Endometrial microvascular endothelial cells (primary cell): ENCODE results near the gene BLID. TPM values are rescaled to one million over a fixed set of nuclear protein-coding genes. Genes with fewer than 3 reads are reported as not detected.

Experiments
- in situ Hi-C: cut with HindIII; loops from 2 replicates; pipeline ENCODE4 v1.10.0; 2017; ENCODE audit warnings: low sequenced_read_pairs, low pct_unique_long_range_greater_than_20kb; ENCODE audit errors: inconsistent ontology term
- total RNA-seq: library from RNA; depleted of rRNA; stranded (reverse); fragments of >200 nt; gene quantifications from one replicate; pipeline ENCODE4 v1.2.3, GENCODE V29; 2015; ENCODE audit errors: inconsistent ontology term

The BLID gene
- total RNA-seq, 1 donor from 2014 or later = 2.7 TPM

DNA sequence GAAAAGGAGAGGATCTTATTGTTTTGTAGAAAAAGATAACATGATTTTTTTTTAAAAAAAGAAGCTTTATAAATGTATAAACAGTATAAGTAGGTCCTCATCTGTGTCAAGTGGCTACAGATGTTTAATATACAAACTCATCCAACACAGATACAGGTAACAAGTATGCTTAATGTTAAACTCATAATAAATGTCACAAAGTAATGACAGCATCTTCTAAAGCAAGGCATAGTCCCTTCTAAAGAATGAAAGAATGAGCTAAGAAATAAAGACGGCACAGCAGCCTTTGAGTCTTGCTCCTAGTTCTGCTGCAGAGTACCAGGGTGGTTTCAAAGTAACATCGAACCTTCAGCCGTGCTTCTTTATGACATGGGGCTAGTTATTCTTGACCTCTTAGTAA is 28.7 kb upstream of the BLID start:
- in situ Hi-C loops = no loop called here

DNA sequence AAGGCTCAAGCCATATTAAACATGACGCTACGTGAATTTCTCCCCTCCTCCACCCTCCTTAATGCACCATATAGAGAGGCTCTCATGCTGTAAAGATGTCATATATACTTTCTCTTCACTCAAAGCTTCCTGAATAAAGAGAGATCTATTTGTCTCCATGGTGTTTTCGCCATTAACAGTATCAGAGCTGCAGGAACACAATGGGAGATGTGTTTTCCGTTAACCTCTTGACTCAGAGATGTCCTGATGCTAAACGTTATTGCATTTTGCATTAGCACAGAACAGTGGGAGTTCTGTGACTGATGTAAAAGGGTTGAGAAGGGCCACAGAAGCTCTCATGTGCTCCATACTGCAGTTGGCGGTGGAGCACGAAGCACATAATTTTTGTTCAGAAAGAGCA is 25.7 kb upstream of the BLID start:
- in situ Hi-C loops = no loop called here

DNA sequence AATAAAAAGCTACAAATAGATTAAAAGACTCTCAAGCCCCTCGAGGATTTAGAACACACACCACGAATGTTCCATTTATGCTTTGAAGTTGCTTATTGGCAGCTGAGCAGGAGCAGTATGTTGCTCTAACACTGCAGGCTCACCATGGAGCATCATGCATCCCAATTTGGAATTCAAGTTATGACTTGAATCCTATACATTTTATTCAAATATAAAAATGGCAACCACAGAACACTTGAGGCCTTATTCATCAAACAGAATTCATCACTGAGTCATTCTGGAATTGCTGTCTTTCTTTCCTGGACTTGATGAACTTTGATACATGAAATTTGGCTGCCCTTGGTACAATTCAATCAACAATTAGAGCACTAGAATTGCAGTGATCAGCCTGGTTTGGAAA is 24.5 kb upstream of the BLID start:
- in situ Hi-C loops = no loop called here

DNA sequence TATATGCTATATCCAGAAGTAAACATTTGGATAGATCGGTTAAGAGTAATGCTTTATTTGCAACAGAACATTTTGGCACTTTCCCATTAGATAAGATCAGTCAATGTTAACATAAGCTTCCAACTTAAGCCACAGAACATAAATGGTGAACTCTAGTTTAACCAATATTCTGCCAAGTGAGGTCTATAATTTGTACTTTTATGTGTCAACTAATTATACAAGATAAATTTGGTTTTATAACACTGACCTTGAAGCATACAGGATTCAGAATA is 23.5 kb upstream of the BLID start:
- in situ Hi-C loops = no loop called here

DNA sequence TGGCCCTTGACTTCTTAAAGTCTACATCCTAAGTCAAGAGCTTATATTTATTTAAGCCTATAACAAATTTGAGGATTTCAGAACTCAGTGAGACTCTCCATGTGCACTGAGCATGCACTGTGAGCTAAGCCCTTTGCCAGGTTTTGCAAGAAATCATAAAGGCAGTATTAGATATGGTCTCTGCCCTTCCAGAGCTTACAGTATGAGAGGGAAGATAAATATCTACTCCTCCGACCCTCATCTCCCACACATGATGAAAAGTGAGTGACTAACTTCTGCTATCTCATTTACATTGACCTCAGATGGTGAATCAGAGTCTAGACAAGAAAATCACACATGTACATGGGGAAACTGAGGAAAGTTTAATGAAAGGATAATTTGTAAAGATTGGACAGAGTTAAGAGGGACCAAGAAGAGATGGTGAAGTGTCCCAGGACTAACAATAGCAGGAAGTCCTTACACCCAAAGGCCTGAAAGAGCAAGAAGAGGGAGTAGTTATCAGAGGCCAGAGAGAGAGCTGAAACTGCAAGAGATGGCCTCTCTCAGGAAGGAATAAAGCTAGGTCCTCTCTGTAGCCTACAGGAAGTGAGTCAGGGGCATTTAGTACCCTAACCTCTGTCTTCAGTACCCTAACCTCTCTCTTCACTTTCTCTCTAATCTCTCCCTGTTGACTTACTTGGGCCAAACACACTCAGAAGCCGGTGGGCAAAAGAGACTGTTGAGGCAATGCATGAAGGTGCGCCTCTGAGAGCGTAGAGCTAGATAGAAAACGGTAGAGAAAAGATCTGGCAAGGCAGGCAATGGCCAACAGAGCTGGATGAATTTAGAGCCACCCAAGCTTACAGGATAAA is 23.0 kb upstream of the BLID start:
- in situ Hi-C loops = no loop called here

DNA sequence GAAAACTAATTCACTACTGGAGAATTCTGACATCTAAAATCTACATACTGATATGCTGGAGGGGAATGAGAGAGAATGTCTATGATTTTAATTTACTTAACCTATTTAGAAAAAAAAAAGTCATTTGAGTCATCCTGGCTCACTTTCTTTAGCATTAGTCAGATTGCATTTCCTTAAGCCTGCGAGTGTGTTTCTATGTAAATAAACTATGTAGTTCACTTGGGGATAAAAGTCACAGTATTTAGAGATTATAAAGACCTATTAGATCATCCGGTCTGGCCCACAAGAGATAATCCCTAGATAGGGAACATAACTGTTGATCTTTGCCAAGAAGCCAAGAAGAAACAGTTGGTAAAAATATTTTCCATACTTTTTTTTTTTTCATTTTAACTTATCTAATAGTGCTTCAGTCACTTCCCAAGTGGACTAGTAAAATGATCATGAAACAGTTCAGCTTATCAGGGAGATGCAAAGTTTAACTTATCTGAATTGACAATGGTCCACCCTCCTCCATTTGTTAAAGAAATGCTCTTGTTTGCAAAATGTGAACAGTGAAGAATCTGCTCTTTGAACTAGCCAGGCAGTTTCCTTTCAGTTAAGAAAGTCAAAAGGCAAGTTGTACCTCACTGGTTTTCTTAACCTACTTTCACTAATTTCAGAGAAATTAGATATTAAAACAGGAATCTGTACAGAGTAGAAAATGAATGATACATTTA is 21.2 kb upstream of the BLID start:
- in situ Hi-C loops = no loop called here

DNA sequence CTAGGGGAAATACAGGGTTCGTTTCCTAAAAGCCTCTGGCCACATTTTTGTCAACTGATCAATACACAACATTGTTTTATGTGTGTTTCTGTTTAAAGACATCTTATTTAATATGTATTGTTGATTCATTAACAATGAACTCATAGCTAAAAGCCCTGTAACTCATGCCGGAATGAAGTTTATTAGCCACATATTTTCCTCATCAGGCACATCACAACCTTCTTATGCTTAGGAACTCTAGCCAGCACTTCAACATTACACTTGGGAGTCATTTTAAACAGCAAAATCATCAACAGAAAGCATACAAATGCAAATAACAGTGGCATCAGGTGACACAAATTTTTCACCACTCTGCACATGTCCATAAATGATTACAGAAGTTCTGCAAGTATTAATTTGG is 15.1 kb upstream of the BLID start:
- in situ Hi-C loops = no loop called here

DNA sequence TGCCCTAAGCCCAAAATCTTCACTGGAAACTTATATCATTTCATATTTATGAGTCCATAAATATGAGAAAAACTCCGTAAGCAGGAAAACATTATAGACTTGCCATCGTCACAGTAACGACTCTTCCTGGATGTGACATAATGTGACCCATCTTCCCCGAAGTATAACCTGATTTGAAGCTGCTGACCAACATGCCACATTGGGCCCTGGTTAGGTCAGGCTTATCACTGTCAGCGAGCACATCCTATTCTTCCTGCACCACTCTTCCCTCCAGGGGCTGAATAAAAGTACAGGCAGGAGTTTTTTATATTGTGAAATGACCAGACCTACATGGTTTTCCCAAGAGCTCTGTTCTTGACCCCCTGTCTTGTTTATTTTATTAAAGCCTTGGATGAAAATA is 12.1 kb upstream of the BLID start:
- in situ Hi-C loops = no loop called here

DNA sequence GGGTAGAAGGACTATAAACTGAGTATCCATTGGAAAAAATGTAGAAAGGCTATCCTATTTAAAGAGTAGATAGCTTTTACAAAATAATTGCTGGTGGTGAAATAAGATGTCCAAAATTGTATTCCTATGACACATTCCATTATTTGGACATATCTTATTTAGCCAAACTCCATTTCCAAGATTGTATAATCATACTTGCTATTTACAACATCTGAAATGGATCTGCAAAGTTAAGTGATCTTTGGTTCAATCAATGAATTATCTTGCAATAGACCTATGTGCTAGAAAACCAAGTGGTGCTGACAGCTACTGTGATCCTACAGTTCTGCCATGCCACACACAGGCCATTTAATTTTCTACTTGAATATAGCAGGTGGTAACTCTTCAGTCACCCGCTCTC is 11.0 kb upstream of the BLID start:
- in situ Hi-C loops = no loop called here

DNA sequence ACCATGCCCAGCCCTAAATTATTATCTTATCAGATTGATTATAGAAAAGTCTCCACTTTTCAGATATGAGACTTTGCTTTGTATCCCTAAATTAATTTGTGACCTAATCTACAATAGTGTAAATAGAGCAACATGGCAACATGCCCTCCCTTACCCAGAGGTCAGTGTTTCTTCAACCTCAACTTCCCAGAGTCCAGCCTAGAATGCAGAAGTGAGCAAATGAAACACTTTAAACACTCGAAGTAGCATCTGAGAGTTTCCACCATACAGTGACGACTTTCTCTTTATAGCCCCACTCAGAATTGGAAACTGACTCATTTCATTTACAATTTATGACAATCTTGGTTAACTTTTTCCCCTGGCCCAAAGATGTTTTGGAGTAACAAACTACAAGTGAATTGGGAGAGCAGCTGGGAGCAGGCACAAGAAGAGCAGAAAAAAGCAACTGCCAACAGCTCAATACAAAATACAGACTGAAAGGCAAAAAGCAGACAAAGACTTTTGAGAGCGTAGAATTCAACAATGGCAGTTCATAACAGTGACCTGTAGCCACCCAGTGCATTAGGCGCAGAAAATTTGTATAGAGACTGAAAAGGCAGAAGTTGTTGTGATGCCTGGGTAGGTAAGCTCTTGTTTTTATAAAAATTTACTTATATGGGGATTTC is 10.1 kb upstream of the BLID start:
- in situ Hi-C loops = no loop called here

DNA sequence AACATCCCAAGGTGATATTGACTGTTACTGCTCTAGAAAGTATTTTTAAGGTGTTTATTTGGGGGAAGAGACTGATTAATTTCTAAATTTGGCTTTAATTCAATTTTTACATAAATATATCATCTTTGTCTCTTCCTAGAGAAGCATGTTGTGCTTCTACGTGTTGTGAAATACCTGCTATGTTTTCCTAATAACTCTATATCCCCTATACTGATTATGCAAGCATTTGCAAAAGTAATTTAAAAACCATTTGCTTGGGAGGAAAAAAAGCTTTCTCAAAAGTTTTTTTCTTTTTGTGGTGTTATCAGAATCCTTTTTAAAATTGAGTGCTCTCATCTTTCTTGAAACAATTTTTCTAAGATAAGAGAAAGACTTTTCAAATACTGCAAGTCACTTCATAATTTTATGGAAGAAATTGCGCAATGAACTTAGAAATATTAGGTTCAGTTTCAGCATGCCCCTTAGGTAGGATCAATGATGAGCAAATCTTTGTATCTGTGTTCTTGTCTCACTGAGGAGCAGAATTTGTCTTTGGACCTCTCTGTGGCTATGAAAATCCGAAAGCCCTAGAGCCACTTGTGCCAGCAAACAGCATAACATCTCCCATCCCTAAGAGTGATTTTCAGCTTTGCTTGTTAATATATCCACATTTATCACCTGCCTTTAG is 7.4 kb upstream of the BLID start:
- in situ Hi-C loops = no loop called here

DNA sequence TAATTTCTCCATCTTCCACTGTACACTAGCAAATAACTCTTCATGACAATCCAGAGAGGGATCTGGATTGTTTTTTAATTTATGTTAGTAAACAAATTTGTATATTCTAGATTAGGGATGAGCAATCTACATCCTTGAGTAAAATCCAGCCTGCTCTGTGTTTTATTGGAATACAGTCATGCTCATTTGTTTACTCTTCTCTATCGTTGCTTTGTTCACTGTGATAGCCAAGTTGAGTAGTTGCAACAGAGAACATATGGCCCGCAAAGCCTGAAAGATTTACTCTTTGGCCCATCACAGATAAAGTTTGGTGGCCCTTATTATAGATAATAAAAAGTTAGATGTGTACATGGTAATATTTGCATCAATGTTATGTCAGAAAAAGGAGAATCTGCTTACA is 6.2 kb upstream of the BLID start:
- in situ Hi-C loops = no loop called here

DNA sequence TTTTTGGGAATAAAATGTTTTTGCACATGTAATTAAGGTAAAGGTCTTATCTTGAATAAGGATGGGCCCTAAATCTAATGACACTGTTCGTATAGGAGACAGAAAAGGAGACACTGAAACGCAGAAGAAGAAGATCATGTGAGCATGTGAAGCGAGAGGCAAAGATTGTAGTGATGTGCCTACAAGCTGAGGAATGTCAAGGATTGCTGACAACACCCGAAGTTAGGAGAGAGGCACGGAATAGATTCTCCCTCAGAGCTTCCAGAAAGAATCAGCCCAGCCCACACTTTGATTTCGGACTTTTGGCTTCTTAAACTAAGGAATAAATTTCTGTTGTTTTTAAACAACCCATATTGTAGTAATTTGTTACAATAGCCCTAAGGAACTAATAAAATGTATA is 4.1 kb upstream of the BLID start:
- in situ Hi-C loops = no loop called here

DNA sequence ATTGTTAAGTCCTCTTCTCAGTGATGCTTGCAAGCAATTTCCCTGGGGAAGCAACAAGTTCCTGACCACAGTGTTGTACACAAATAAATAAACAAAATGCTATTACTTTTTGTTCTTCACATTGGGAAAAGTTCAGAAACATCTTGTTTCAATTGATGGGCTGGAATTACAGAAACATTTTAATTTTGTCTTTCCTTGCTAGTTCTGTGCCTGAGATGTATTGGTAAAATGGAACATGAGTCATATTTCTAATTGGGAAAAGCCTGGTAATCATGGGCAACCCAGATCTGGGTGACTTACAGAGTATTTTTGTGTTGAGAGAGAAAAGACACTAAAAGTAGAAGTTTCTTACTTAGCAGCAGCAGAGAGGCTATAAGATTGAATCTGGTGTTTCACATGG is 576 bp upstream of the BLID start:
- in situ Hi-C loops = no loop called here

DNA sequence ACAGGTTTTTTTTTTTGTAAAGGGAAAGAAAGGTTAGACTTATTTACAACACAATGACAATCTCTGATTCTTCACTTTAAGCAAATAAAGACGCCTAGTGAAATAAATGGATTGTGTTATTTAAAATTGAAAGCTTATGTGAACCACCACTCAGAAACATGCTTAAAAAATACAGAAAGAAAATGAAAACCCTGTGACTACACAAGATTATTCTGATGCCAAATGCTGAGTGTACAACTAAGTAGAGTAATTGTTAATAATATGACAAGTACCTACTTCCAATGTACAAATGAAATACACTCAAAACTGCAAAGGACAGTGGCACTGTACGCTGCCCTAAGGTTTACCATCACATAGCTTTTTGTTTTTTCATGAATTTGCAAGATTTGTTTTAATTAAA is 1.0 kb downstream of the BLID start:
- in situ Hi-C loops = no loop called here

DNA sequence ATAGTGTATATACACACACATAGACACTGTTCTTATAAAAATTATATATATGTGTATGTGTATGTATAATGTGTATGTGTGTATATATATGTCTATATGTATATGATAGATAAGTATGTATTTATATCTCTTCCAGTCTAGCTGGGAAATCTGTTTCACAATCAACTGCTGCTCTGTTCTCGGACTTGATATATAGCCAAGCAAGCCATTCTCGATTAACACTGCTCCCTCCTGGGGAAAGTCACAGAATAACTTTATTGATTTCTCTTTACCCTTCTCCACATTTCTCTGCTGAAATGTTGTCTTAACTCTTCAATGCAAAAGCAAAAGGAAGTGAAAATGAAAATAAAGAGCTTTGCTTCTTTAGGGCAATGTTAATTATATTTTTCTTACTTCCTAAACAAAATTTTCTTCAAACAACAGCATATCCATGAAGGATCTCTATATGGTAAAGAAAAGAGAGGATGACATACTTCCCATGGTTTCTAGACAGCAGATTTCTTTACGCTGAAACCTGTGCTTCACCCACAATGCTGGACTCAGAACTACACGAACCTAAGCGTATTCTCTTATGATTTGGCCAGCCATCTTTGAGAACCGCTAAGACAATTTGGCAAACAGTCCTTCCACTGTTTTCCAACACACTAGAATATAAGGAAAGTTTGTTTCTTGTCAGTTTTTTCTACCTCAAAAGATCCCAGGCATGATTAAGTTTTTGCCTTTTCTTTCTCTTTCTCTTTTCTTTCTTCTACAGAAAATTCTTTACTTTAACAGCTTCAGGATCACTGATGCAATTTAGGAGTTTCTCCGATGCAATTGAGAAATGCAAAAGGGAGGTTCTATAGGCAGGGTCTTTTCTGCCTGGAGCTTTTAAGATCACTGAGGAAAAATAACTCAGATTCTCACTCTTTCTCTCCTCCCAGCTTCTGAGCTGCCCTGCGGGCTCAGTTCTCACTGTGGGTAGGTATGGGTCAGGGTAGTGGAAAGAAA is 1.9 kb downstream of the BLID start:
- in situ Hi-C loops = no loop called here

DNA sequence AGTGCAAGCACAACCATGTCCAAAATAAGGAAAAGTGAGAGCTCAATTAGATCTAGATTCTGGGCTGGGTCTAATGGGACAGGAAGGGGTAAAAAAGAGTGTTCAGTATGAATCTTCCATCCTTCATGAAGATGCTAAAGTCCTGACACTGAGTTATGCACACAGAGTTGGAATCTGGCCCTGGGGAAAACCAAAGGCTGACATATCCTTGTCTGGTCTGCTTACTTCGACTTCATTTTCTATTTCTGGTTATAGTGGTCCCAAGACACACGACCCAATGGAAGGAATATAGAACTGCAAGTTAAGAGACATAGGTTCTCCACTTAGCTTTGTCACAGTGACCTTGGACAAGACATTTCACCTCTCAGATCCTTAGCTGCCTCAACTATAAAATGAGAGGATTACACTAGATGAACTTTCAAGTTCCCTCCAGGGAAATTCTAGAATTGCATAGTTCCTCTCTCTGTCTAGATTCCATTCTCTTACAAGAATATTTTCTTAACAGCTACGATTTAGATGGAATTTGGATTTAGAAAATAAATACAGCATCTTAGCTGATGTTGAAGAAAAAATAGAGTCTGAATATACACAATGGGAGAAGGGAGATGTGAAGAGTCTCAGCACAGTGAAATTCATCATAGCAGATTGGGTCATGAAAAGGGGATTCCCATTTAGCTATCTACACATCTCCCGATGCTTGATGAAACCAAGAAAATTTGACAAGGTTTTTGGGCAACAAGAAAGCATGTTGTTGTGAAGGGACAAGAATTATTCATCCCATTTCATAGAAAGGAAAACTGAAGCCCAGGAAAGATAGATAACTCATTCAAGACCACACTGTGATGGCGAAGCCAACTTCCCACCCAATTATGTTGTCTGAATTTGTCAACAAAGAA is 3.3 kb downstream of the BLID start:
- in situ Hi-C loops = no loop called here

DNA sequence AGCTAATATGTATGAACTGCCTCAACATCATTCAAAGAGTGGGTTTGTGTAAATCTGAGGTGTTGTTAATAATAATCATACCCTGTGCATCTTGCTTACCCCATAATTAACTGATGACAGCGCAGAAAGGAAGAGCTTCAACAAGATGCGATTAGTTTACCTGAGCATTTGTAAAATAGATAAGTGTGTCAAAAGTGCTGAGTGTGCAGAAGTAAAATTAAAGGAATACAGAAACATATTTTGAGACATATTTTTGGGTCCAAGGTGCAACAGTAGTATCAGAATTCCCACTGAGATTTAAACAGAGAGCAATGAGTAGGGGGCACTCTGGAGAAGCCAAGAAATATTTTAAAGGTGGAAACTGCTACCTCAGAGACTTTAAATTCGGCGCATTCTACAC is 6.1 kb downstream of the BLID start:
- in situ Hi-C loops = no loop called here
